HepG2 (cell line): ENCODE results near the gene SEMA4B. TPM values are rescaled to one million over a fixed set of nuclear protein-coding genes. Genes with fewer than 3 reads are reported as not detected.
A peak's percentile ranks its signal among the peaks of the same experiment; 100 is the strongest.

Experiments used
- AKNA ChIP-seq: sonication (generic); formaldehyde crosslinking; IDR thresholded peaks from 2 replicates; pipeline ENCODE4 v1.4.0; 2020; ENCODE audit warnings: missing genetic modification reagents, borderline replicate concordance
- CCDC6 ChIP-seq: sonication (generic); formaldehyde crosslinking; IDR thresholded peaks from 2 replicates; pipeline ENCODE4 v1.8.1; 2022; ENCODE audit warnings: mild to moderate bottlenecking, missing genetic modification reagents, moderate library complexity
- GLMP ChIP-seq: sonication (generic); formaldehyde crosslinking; IDR thresholded peaks from 2 replicates; pipeline ENCODE4 v1.9.0; 2021; ENCODE audit warnings: missing genetic modification reagents, mild to moderate bottlenecking, borderline replicate concordance
- GMEB1 ChIP-seq: sonication (generic); formaldehyde crosslinking; IDR thresholded peaks from 2 replicates; pipeline ENCODE4 v1.5.1; 2020; ENCODE audit warnings: missing genetic modification reagents, mild to moderate bottlenecking, borderline replicate concordance
- GTF3A ChIP-seq: sonication (generic); formaldehyde crosslinking; conservative IDR thresholded peaks from 2 replicates; pipeline ENCODE4 v1.4.0; 2020; ENCODE audit warnings: mild to moderate bottlenecking, missing genetic modification reagents
- HINFP ChIP-seq: sonication (generic); formaldehyde crosslinking; IDR thresholded peaks from 2 replicates; pipeline ENCODE4 v1.4.0; 2020; ENCODE audit warnings: low read depth, mild to moderate bottlenecking, missing genetic modification reagents
- MEIS2 ChIP-seq: sonication (generic); formaldehyde crosslinking; IDR thresholded peaks from 2 replicates; pipeline ENCODE4 v1.9.0; 2021; ENCODE audit warnings: mild to moderate bottlenecking, missing genetic modification reagents
- MTERF4 ChIP-seq: sonication (generic); formaldehyde crosslinking; IDR thresholded peaks from 2 replicates; pipeline ENCODE4 v1.8.0; 2023; ENCODE audit warnings: mild to moderate bottlenecking, missing genetic modification reagents
- SOX6 ChIP-seq, 2 experiments: fragments of 450-650 bp in 1 of 2; sonication (generic) in 1 of 2; formaldehyde crosslinking in 1 of 2; IDR thresholded peaks; 2 replicates each; pipeline versions ENCODE4 v1.4.0 to v1.6.1; 2017 to 2020; ENCODE audit warnings: antibody characterized with exemption in 1 of 2, mild to moderate bottlenecking in 1 of 2, missing genetic modification reagents in 1 of 2
- TAF1 ChIP-seq: sonication (generic); formaldehyde crosslinking; IDR thresholded peaks from 2 replicates; pipeline ENCODE4 v1.4.0; 2020; ENCODE audit warnings: missing genetic modification reagents
- ZBTB7B ChIP-seq: sonication (generic); formaldehyde crosslinking; IDR thresholded peaks from 2 replicates; pipeline ENCODE4 v1.4.0; 2020; ENCODE audit warnings: missing genetic modification reagents
- ZC3H4 ChIP-seq: sonication (generic); formaldehyde crosslinking; IDR thresholded peaks from 2 replicates; pipeline ENCODE4 v1.4.0; 2020; ENCODE audit warnings: missing genetic modification reagents, borderline replicate concordance
- ZNF362 ChIP-seq: sonication (generic); formaldehyde crosslinking; IDR thresholded peaks from 2 replicates; pipeline ENCODE4 v1.4.0; 2020; ENCODE audit warnings: missing genetic modification reagents, mild to moderate bottlenecking, borderline replicate concordance
- ZNF761 ChIP-seq: sonication (generic); formaldehyde crosslinking; conservative IDR thresholded peaks from 2 replicates; pipeline ENCODE4 v1.4.0; 2020; ENCODE audit warnings: mild to moderate bottlenecking, missing genetic modification reagents
- polyA plus RNA-seq, 8 experiments: library from polyadenylated mRNA; depleted of rRNA in 3 of 8; stranded (reverse) in 7 of 8; unstranded in 1 of 8; fragments of >200 nt; fragmentation: Illumina TruSeq in 4 of 8; extraction: Trizol in 4 of 8; gene quantifications; 2 replicates each; pipeline versions ENCODE4 v1.2.1 to v1.2.3, GENCODE V29; 2011 to 2016; ENCODE audit warnings: low read depth in 4 of 8, missing spikeins in 1 of 8, mixed read lengths in 1 of 8; ENCODE audit not compliant: insufficient read depth in 1 of 8
- total RNA-seq, 5 experiments: library from RNA; depleted of rRNA; stranded (reverse); fragments of >200 nt; fragmentation: Illumina TruSeq; extraction: Trizol; gene quantifications; 2 replicates each; pipeline ENCODE4 v1.2.3, GENCODE V29; 2016; ENCODE audit warnings: low read depth in 1 of 5

SEMA4B gene
- total and polyA plus RNA-seq, 2 of the 13 experiments (the other 11 are each of a cell fraction or from before 2014, with no cell fraction given) = 2.1 to 17.0 TPM

- TF ChIP-seq GLMP (CRISPR knock-in tag) (no peak), GTF3A (CRISPR knock-in tag) (no peak), ZNF362 (no peak), CCDC6 (CRISPR knock-in tag) (peak; percentile 77; the same call in 1 of the 2 replicates), GMEB1 (CRISPR knock-in tag) (peak; percentile 52; the same call in 1 of the 2 replicates), ZNF761 (CRISPR knock-in tag) (no peak; the same call in 1 of the 2 replicates), MEIS2 (CRISPR knock-in tag) (no peak), ZBTB7B (peak; percentile 20; the same call in 1 of the 2 replicates), ZC3H4 (no peak), MTERF4 (CRISPR knock-in tag) (no peak), TAF1 (CRISPR knock-in tag) (no peak), HINFP (no peak), AKNA (no peak), SOX6 (IDR thresholded peaks at IDR 0.05) (no peak), SOX6 (CRISPR knock-in tag; IDR thresholded peaks at IDR 0.05) (peak; percentile 92)
Measured at GRCh38 chr15:90165659-90166489, 35.3 kb upstream of the SEMA4B start (continued).
